Suprapubic skin (tissue), 4 donors: ENCODE results near the gene SELENOF. TPM values are rescaled to one million over a fixed set of nuclear protein-coding genes. Genes with fewer than 3 reads are reported as not detected.

Experiments
- DNase-seq, 2 donors: peaks; one replicate each; pipeline ENCODE4 v3.0.0-alpha.2; 2019; ENCODE audit warnings: low spot score in 2 of 2
- H3K27ac ChIP-seq: fragments of 200-600 bp; sonication (generic); one replicate; pipeline ENCODE4 v1.5.1; 2019
- H3K27me3 ChIP-seq: fragments of 200-600 bp; sonication (generic); one replicate; pipeline ENCODE4 v1.5.1; 2019
- H3K36me3 ChIP-seq: fragments of 200-600 bp; sonication (generic); one replicate; pipeline ENCODE4 v1.5.1; 2019
- H3K4me1 ChIP-seq: fragments of 200-600 bp; sonication (generic); one replicate; pipeline ENCODE4 v1.5.1; 2019
- H3K4me3 ChIP-seq: fragments of 200-600 bp; sonication (generic); one replicate; pipeline ENCODE4 v1.5.1; 2019; ENCODE audit warnings: mild to moderate bottlenecking
- H3K9me3 ChIP-seq: fragments of 200-600 bp; sonication (generic); one replicate; pipeline ENCODE4 v1.5.1; 2019
- EP300 ChIP-seq: sonication (generic); formaldehyde crosslinking; IDR thresholded peaks from one replicate; pipeline ENCODE4 v1.6.1; 2017; ENCODE audit warnings: antibody characterized with exemption
- POLR2A ChIP-seq, 2 donors: fragments of 450-650 bp; IDR thresholded peaks; one replicate each; pipeline ENCODE4 v1.6.1; 2017; ENCODE audit warnings: antibody characterized with exemption in 2 of 2, mild to moderate bottlenecking in 2 of 2, moderate library complexity in 2 of 2
- POLR2AphosphoS5 ChIP-seq, 3 donors: sonication (generic); formaldehyde crosslinking; IDR thresholded peaks; one replicate each; pipeline ENCODE4 v1.6.1; 2017; ENCODE audit warnings: antibody characterized with exemption in 3 of 3
- WGBS: methylation state at CpG from one replicate; pipeline ENCODE4 v1.1.5; 2018; 5-methylcytosine and 5-hydroxymethylcytosine counted together
- total RNA-seq, 4 donors: library from RNA; depleted of rRNA; stranded (reverse); fragments of >200 nt; gene quantifications; one replicate each; pipeline ENCODE4 v1.1.0, GENCODE V29; 2016
- TF ChIP-seq, protein P1 (sequence below), 2 donors: fragments of 200-600 bp in 1 of 2; fragments of 450-650 bp in 1 of 2; sonication (generic) in 1 of 2; IDR thresholded peaks; one replicate each; pipeline ENCODE4 v1.5.1; 2016 to 2019; ENCODE audit warnings: antibody characterized with exemption in 2 of 2, mild to moderate bottlenecking in 1 of 2, moderate library complexity in 1 of 2

The SELENOF gene
- total RNA-seq = 10 to 100 TPM; 49.6 to 96.4 (median 88.7) TPM

DNA sequence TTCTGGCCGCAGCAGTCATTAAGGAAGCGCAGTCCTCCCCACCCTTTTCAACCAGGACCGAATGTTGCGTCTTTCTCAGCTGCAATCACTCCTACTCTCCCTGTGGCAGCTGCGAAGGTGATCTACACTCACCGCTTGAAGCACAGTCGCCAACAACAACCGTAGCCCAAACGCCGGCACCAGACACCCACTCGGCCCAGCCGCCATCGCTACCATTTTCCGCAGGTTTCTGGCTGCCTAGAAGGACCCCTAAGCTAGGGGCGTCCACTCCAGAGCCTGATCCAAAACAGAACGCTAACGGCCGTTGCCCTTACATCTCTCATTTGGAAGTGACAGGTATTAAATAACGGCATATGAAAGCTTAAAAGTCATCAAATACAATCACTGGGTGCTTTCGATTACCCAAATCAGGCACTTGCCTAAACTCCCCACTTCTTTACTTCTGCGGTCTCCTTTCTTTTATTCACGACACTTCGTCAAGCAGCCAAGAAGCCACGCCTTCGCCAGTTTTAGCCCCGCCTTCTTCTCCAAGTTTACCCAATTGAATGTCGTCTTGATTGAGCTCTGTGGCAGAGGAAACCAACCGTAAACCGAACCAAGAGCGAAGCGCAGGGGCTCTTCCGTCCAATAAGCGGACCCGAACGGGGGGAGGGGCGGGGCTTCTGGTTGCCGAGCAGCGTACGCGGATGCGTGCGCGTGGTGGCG lies at the start of gene SELENOF:
SELENOF (minus strand) TSS at position 231 of the 705 bp plus-strand sequence; CDS start at position 216, 15 bp downstream.
- Histone ChIP-seq H3K4me3 (peak within 1 kb of the TSS; percentile 77), H3K9me3 (no peaks in the 10 kb centered on the region), H3K27ac (peak within 1 kb of the TSS; percentile 96), H3K27me3 (no peaks in the 10 kb centered on the region), H3K4me1 (peaks cover 33% of the 10 kb centered on the region), H3K36me3 (no peaks in the 10 kb centered on the region)
- TF ChIP-seq POLR2A (IDR thresholded peaks at IDR 0.05) = peak in 1 of 2 donors; percentile 68
- peak in 1 of 3 donors; percentile 52 for TF ChIP-seq POLR2AphosphoS5 (IDR thresholded peaks at IDR 0.05)
- TF ChIP-seq, protein P1, sequence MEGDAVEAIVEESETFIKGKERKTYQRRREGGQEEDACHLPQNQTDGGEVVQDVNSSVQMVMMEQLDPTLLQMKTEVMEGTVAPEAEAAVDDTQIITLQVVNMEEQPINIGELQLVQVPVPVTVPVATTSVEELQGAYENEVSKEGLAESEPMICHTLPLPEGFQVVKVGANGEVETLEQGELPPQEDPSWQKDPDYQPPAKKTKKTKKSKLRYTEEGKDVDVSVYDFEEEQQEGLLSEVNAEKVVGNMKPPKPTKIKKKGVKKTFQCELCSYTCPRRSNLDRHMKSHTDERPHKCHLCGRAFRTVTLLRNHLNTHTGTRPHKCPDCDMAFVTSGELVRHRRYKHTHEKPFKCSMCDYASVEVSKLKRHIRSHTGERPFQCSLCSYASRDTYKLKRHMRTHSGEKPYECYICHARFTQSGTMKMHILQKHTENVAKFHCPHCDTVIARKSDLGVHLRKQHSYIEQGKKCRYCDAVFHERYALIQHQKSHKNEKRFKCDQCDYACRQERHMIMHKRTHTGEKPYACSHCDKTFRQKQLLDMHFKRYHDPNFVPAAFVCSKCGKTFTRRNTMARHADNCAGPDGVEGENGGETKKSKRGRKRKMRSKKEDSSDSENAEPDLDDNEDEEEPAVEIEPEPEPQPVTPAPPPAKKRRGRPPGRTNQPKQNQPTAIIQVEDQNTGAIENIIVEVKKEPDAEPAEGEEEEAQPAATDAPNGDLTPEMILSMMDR (IDR thresholded peaks at IDR 0.05) = no peak
- no peak for TF ChIP-seq EP300
- WGBS = under 1% methylated on average over 44 of the region's 44 CpGs
- peak; percentile 99 for DNase-seq

DNA sequence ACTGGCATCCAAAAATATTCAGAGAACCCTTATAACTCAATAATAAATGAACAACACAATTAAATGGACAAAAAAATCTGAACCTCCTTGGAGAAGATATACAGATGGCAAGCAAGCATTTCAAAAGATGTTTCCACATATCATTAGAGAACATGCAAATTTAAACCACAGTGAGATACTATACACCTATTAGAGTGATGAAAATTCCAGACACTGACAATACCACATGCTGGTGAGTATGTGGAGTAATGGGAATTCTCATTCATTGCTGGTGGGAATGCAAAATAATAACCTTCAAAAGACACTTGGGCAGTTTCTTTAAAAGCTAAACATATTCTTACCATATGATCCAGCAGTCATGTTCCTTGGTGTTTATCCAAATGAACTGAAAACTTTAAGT lies 46.6 kb upstream of the SELENOF start:
- TF ChIP-seq EP300 (no peak), POLR2AphosphoS5 (IDR thresholded peaks at IDR 0.05) (no peak), POLR2A (IDR thresholded peaks at IDR 0.05) (no peak)
- TF ChIP-seq, protein P1 (IDR thresholded peaks at IDR 0.05) = no peak

DNA sequence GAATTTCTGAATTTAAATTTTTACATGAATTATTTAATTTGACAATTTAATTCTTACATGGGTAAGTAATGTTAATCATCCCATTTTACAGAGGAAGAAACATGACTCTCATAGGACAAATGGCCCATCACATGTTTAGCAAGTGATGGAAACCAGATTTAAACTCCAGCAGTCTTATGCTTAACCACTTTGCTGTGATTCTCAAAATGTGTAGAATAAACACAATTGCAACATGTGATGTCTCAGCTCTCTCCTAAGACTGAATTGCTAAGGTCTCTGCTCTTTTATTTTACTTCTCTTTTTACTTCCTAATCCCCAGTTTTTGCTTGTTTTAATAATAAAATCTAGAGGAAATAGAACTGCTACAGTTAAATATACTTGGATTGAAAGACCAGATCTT lies 43.3 kb upstream of the SELENOF start:
- Histone ChIP-seq H3K4me3 (no peak overlapping the region), H3K36me3 (no peaks in the 10 kb centered on the region), H3K9me3 (no peaks in the 10 kb centered on the region), H3K4me1 (no peaks in the 10 kb centered on the region), H3K27me3 (no peaks in the 10 kb centered on the region), H3K27ac (no peak overlapping the region)
- no peak for DNase-seq
- no peak for TF ChIP-seq POLR2AphosphoS5 (IDR thresholded peaks at IDR 0.05)
- TF ChIP-seq, protein P1 (IDR thresholded peaks at IDR 0.05) = no peak
- TF ChIP-seq POLR2A (IDR thresholded peaks at IDR 0.05) = no peak
- no peak for TF ChIP-seq EP300

More for the DNA sequence above, 46.6 kb upstream of the SELENOF start:
- Histone ChIP-seq H3K27ac (no peak overlapping the region), H3K9me3 (no peaks in the 10 kb centered on the region), H3K4me3 (no peak overlapping the region), H3K4me1 (no peaks in the 10 kb centered on the region), H3K36me3 (no peaks in the 10 kb centered on the region), H3K27me3 (no peaks in the 10 kb centered on the region)
- no peak for DNase-seq

DNA sequence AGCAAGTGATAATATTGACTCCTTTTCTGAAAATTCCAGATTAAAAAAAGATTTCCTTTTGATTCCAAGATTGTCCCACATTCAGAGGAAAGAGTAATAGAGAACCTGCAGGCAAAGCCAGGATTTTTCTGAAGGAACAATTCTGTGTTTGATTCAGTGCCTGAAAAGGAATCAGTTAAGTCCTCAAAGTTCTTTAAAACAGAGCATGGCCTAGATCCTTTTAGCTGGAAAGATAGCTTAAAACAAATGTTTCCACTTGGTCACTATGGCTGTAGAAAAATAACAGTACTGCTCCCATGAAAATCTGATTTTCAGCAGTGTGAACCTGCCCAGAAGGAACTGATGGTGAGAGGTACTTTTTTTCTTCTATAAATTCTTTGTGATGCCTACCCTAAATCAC lies 42.3 kb upstream of the SELENOF start:
- H3K9me3 ChIP-seq = no peaks in the 10 kb centered on the region
- no peaks in the 10 kb centered on the region for H3K36me3 ChIP-seq
- H3K27me3 ChIP-seq = no peaks in the 10 kb centered on the region
- no peak overlapping the region for H3K4me3 ChIP-seq
- TF ChIP-seq, protein P1 (IDR thresholded peaks at IDR 0.05) = no peak
- no peak for TF ChIP-seq POLR2AphosphoS5 (IDR thresholded peaks at IDR 0.05)
- TF ChIP-seq EP300 = no peak
- no peak for TF ChIP-seq POLR2A (IDR thresholded peaks at IDR 0.05)
- no peak overlapping the region for H3K27ac ChIP-seq
- no peak for DNase-seq
- H3K4me1 ChIP-seq = no peaks in the 10 kb centered on the region

DNA sequence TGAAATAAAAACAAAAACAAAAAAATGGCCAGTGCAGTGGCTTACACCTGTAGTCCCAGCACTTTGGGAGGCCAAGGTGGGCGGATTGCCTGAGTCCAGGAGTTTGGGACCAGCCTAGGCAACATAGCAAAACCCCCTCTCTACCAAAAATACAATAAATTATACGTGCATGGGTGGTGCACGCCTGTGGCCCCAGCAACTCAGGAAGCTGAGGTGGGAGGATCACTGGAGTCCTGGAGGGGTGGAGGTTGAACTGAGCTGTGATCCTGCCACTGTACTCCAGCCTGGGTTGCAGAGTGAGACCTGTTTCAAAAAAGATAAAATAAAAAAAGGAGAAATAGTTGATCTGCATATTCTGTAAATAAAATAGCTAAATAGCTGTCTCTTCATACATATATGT lies 41.8 kb upstream of the SELENOF start:
- 88% methylated on average over 3 of the region's 3 CpGs for WGBS
- DNase-seq = no peak
- H3K4me1 ChIP-seq = no peaks in the 10 kb centered on the region
- H3K27me3 ChIP-seq = no peaks in the 10 kb centered on the region
- no peak for TF ChIP-seq POLR2A (IDR thresholded peaks at IDR 0.05)
- TF ChIP-seq POLR2AphosphoS5 (IDR thresholded peaks at IDR 0.05) = no peak
- TF ChIP-seq EP300 = no peak
- TF ChIP-seq, protein P1 (IDR thresholded peaks at IDR 0.05) = no peak
- H3K9me3 ChIP-seq = no peaks in the 10 kb centered on the region
- H3K27ac ChIP-seq = no peak overlapping the region
- H3K36me3 ChIP-seq = no peaks in the 10 kb centered on the region
- no peak overlapping the region for H3K4me3 ChIP-seq
